ENCODE measurements around the gene TBC1D9. TPM values are rescaled to one million over a fixed set of nuclear protein-coding genes. Genes with fewer than 3 reads are reported as not detected.

Gene TBC1D9
- total and polyA plus RNA-seq, 2 of the 13 experiments (the other 11 are each of a cell fraction or from before 2014, with no cell fraction given): 11.9 to 12.2 TPM

- H3K27ac ChIP-seq (ENCODE audit: extremely low read length, insufficient read depth, low read length): no peak overlapping the region
- FAIRE-seq (no peak), DNase-seq (ENCODE audit: low spot score) (no peak), ATAC-seq (no peak)
- 96% methylated on average over 2 of the region's 2 CpGs for WGBS (ENCODE audit: low lambda C conversion rate)
- BruUV-seq (replicated peaks): no TSS peak
- ChIA-PET POLR2A (no interaction called here), CTCF (ENCODE audit: low intra/inter-chr PET ratio, low total read pairs) (no interaction called here)
- no peaks in the 10 kb centered on the region for H3K79me2 ChIP-seq (ENCODE audit: insufficient read depth, low read length)
- intact Hi-C loops (cut with micrococcal nuclease; ENCODE audit: unreplicated experiment) (no loop called here), in situ Hi-C loops (cut with HindIII; ENCODE audit: extremely low pct_ligation_motif_present, low pct_unique_long_range_greater_than_20kb) (loop anchor here (10.0 kb wide), 1 partner anchor 106 kb away; the partner anchor contains the start of gene TBC1D9)
- H3K27me3 ChIP-seq (ENCODE audit: control insufficient read depth in 1 of 2, insufficient read depth in 2 of 2, low read length in 2 of 2): no peaks in the 10 kb centered on the region
- no peaks in the 10 kb centered on the region for H4K20me1 ChIP-seq (ENCODE audit: insufficient read depth, low read length)
- H3K36me3 ChIP-seq (replicated peaks in 1 of 2; ENCODE audit: control insufficient read depth in 1 of 2, insufficient read depth in 2 of 2, low read length in 2 of 2): peaks cover 13 to 39% of the 10 kb centered on the region in 2 experiments
- no peak overlapping the region for H3K4me3 ChIP-seq (replicated peaks in 1 of 3; ENCODE audit: insufficient read depth in 1 of 3, low read depth in 2 of 3, low read length in 3 of 3)
- no peak overlapping the region for H2AFZ ChIP-seq (ENCODE audit: low read length)
- H3K9me3 ChIP-seq (ENCODE audit: low read length): no peaks in the 10 kb centered on the region
- no peak overlapping the region for H3K4me2 ChIP-seq (ENCODE audit: low read depth, low read length)
- H3K4me1 ChIP-seq (ENCODE audit: insufficient read depth, low read length): peaks cover 39% of the 10 kb centered on the region
- no peak overlapping the region for H3K9ac ChIP-seq (ENCODE audit: insufficient read depth, low read depth, low read length)
- TF ChIP-seq ZBTB14 (CRISPR knock-in tag; IDR thresholded peaks at IDR 0.05): no peak
- no peak for TF ChIP-seq ZNF503 (CRISPR knock-in tag; IDR thresholded peaks at IDR 0.05)
- TF ChIP-seq TP53 (CRISPR knock-in tag; conservative IDR thresholded peaks at IDR 0.05): no peak
- TF ChIP-seq ZC3H13 (CRISPR knock-in tag; IDR thresholded peaks at IDR 0.05): no peak
- no peak for TF ChIP-seq USF2 (IDR thresholded peaks at IDR 0.05; ENCODE audit: low read depth, low read length)
- no peak for TF ChIP-seq USF2 (CRISPR knock-in tag; IDR thresholded peaks at IDR 0.05; ENCODE audit: borderline replicate concordance)
- no peak for TF ChIP-seq BORCS8-MEF2B (CRISPR knock-in tag; IDR thresholded peaks at IDR 0.05)
- no peak for TF ChIP-seq ZSCAN29 (CRISPR knock-in tag; conservative IDR thresholded peaks at IDR 0.05)
- TF ChIP-seq ZBTB49 (CRISPR knock-in tag; IDR thresholded peaks at IDR 0.05; ENCODE audit: borderline replicate concordance): no peak
- TF ChIP-seq ZNF101 (CRISPR knock-in tag; IDR thresholded peaks at IDR 0.05; ENCODE audit: borderline replicate concordance, low read depth): no peak
- TF ChIP-seq ARNT (IDR thresholded peaks at IDR 0.05): no peak
- TF ChIP-seq ZNF879 (CRISPR knock-in tag; IDR thresholded peaks at IDR 0.05): no peak
- TF ChIP-seq MIER2 (CRISPR knock-in tag; IDR thresholded peaks at IDR 0.05): no peak
- no peak for TF ChIP-seq NFKB2 (CRISPR knock-in tag; IDR thresholded peaks at IDR 0.05; ENCODE audit: borderline replicate concordance)
- no peak for TF ChIP-seq GRHL1 (CRISPR knock-in tag; conservative IDR thresholded peaks at IDR 0.05)
- no peak for TF ChIP-seq ZNF652 (CRISPR knock-in tag; IDR thresholded peaks at IDR 0.05; ENCODE audit: borderline replicate concordance, low read depth)
Observed at GRCh38 chr4:140648716-140649308, 107.4 kb downstream of the TBC1D9 start.

Data from HepG2 (cell line).